H9 (cell line): ENCODE data around the gene PAOX. TPM values are rescaled to one million over a fixed set of nuclear protein-coding genes. Genes with fewer than 3 reads are reported as not detected.

Experiments
- DNase-seq: peaks from one replicate; pipeline ENCODE4 v3.0.0-alpha.2; 2017
- H2AFZ ChIP-seq: one replicate; pipeline ENCODE4 v1.6.1; 2013; ENCODE audit warnings: mild to moderate bottlenecking, low read length, control low read depth, moderate library complexity
- H2AK5ac ChIP-seq: 2 replicates; pipeline ENCODE4 v1.6.1; 2013; ENCODE audit warnings: low read length, control low read depth, mixed read lengths; ENCODE audit not compliant: insufficient read length
- H2BK120ac ChIP-seq: one replicate; pipeline ENCODE4 v1.6.1; 2013; ENCODE audit warnings: low read depth, mild to moderate bottlenecking, low read length, control low read depth, inconsistent platforms; ENCODE audit not compliant: poor library complexity, severe bottlenecking
- H2BK12ac ChIP-seq: 2 replicates; pipeline ENCODE4 v1.6.1; 2013; ENCODE audit warnings: low read length, control low read depth, mixed read lengths, low read depth; ENCODE audit not compliant: insufficient read length
- H2BK15ac ChIP-seq: 2 replicates; pipeline ENCODE4 v1.6.1; 2013; ENCODE audit warnings: low read depth, low read length, control low read depth
- H2BK20ac ChIP-seq: one replicate; pipeline ENCODE4 v1.6.1; 2013; ENCODE audit warnings: low read depth, mild to moderate bottlenecking, low read length, control low read depth, inconsistent platforms; ENCODE audit not compliant: poor library complexity, severe bottlenecking
- H2BK5ac ChIP-seq: 2 replicates; pipeline ENCODE4 v1.6.1; 2013; ENCODE audit warnings: low read length, control low read depth, mixed read lengths; ENCODE audit not compliant: insufficient read length
- H3K14ac ChIP-seq: 2 replicates; pipeline ENCODE4 v1.6.1; 2013; ENCODE audit warnings: low read length, control low read depth; ENCODE audit not compliant: insufficient read depth
- H3K18ac ChIP-seq: 2 replicates; pipeline ENCODE4 v1.6.1; 2013; ENCODE audit warnings: low read depth, mild to moderate bottlenecking, mixed read lengths, low read length, control low read depth; ENCODE audit not compliant: insufficient read length
- H3K23ac ChIP-seq: 2 replicates; pipeline ENCODE4 v1.6.1; 2013; ENCODE audit warnings: low read length, control low read depth, mixed read lengths, low read depth; ENCODE audit not compliant: insufficient read length
- H3K23me2 ChIP-seq: 2 replicates; pipeline ENCODE4 v1.6.1; 2013; ENCODE audit warnings: low read depth, mild to moderate bottlenecking, mixed read lengths, low read length, control low read depth; ENCODE audit not compliant: insufficient read length, poor library complexity, severe bottlenecking
- H3K27ac ChIP-seq: 2 replicates; pipeline ENCODE4 v1.5.1; 2013; ENCODE audit warnings: low read length, control low read depth, mixed read lengths, low read depth; ENCODE audit not compliant: insufficient read length
- H3K27me3 ChIP-seq: 2 replicates; pipeline ENCODE4 v1.6.1; 2013; ENCODE audit warnings: low read length, control low read depth, inconsistent platforms; ENCODE audit not compliant: insufficient read depth
- H3K4ac ChIP-seq: 2 replicates; pipeline ENCODE4 v1.6.1; 2013; ENCODE audit warnings: low read depth, mild to moderate bottlenecking, control low read depth, inconsistent platforms, low read length, moderate library complexity
- H3K4me1 ChIP-seq: 2 replicates; pipeline ENCODE4 v1.6.1; 2013; ENCODE audit warnings: low read length, control low read depth, inconsistent platforms; ENCODE audit not compliant: insufficient read depth
- H3K4me2 ChIP-seq: 2 replicates; pipeline ENCODE4 v1.6.1; 2013; ENCODE audit warnings: low read length, control low read depth, mixed read lengths; ENCODE audit not compliant: insufficient read length, insufficient read depth
- H3K56ac ChIP-seq: 2 replicates; pipeline ENCODE4 v1.6.1; 2013; ENCODE audit warnings: low read depth, mild to moderate bottlenecking, mixed read lengths, low read length, control low read depth; ENCODE audit not compliant: insufficient read length
- H3K79me1 ChIP-seq: 2 replicates; pipeline ENCODE4 v1.6.1; 2013; ENCODE audit warnings: low read depth, mild to moderate bottlenecking, moderate library complexity, low read length, control low read depth, inconsistent platforms; ENCODE audit not compliant: insufficient read depth, poor library complexity, severe bottlenecking
- H3K79me2 ChIP-seq: 2 replicates; pipeline ENCODE4 v1.6.1; 2013; ENCODE audit warnings: low read length, control low read depth, inconsistent platforms; ENCODE audit not compliant: insufficient read depth
- H3K9ac ChIP-seq: 2 replicates; pipeline ENCODE4 v1.6.1; 2013; ENCODE audit warnings: low read length, control low read depth, mixed read lengths; ENCODE audit not compliant: insufficient read length; ENCODE audit errors: extremely low read depth
- H3K9me3 ChIP-seq: one replicate; pipeline ENCODE4 v1.6.1; 2013; ENCODE audit warnings: low read depth, low read length, inconsistent platforms; ENCODE audit not compliant: control insufficient read depth
- H3T11ph ChIP-seq: one replicate; pipeline ENCODE4 v1.6.1; 2013; ENCODE audit warnings: mild to moderate bottlenecking, low read length, control low read depth, inconsistent platforms
- H4K20me1 ChIP-seq: one replicate; pipeline ENCODE4 v1.6.1; 2013; ENCODE audit not compliant: control insufficient read depth, insufficient read length, insufficient read depth
- H4K5ac ChIP-seq: 2 replicates; pipeline ENCODE4 v1.6.1; 2013; ENCODE audit warnings: low read depth, mild to moderate bottlenecking, mixed read lengths, low read length, control low read depth; ENCODE audit not compliant: insufficient read length
- H4K8ac ChIP-seq: replicated peaks from 2 replicates; pipeline ENCODE4 v1.6.1; 2013; ENCODE audit warnings: low read length, control low read depth, mixed read lengths, low read depth; ENCODE audit not compliant: insufficient read length
- H4K91ac ChIP-seq: 2 replicates; pipeline ENCODE4 v1.6.1; 2013; ENCODE audit warnings: low read depth, mild to moderate bottlenecking, moderate library complexity, mixed read lengths, low read length, control low read depth; ENCODE audit not compliant: insufficient read length
- H3K27ac Mint-ChIP-seq, 3 experiments: 2 replicates in 2 of 3; 3 replicates in 1 of 3; pipeline ENCODE4 v1.8.0; 2020 to 2021; ENCODE audit warnings: mixed read lengths in 3 of 3, mild to moderate bottlenecking in 1 of 3, moderate library complexity in 1 of 3
- H3K27me3 Mint-ChIP-seq: 2 replicates; pipeline ENCODE4 v1.8.0; 2021; ENCODE audit warnings: low read depth, mild to moderate bottlenecking, moderate library complexity, mixed read lengths
- H3K36me3 Mint-ChIP-seq, 3 experiments: 2 replicates in 2 of 3; 3 replicates in 1 of 3; pipeline ENCODE4 v1.8.0; 2020 to 2021; ENCODE audit warnings: low read depth in 3 of 3, mixed read lengths in 3 of 3; ENCODE audit not compliant: insufficient read depth in 1 of 3
- H3K4me1 Mint-ChIP-seq, 2 experiments: 2 replicates each; pipeline ENCODE4 v1.8.0; 2020; ENCODE audit warnings: mixed read lengths in 2 of 2
- H3K4me3 Mint-ChIP-seq, 2 experiments: 2 replicates in 1 of 2; 3 replicates in 1 of 2; pipeline ENCODE4 v1.8.0; 2020 to 2021; ENCODE audit warnings: mild to moderate bottlenecking in 2 of 2, mixed read lengths in 2 of 2, moderate library complexity in 1 of 2
- H3K9me3 Mint-ChIP-seq, 2 experiments: 2 replicates in 1 of 2; 3 replicates in 1 of 2; pipeline ENCODE4 v1.8.0; 2020; ENCODE audit warnings: mild to moderate bottlenecking in 2 of 2, mixed read lengths in 2 of 2, moderate library complexity in 1 of 2
- WGBS: extraction: QIAGEN DNeasy Blood & Tissue Kit; methylation state at CpG from one replicate; pipeline ENCODE4 v1.1.7; 2013; ENCODE audit warnings: missing lambda C conversion rate, low lambda C conversion rate, mixed read lengths; ENCODE audit not compliant: insufficient read length; ENCODE audit errors: extremely low coverage; 5-methylcytosine and 5-hydroxymethylcytosine counted together
- total RNA-seq: library from RNA; stranded (reverse); gene quantifications from 2 replicates; pipeline ENCODE4 v1.2.1, GENCODE V29; 2021
- TF ChIP-seq, protein P1 (sequence below): fragments of 200-600 bp; sonication (generic); conservative IDR thresholded peaks from 3 replicates; pipeline ENCODE4 v1.8.0; 2021; ENCODE audit warnings: antibody characterized with exemption, mild to moderate bottlenecking

Gene PAOX
- total RNA-seq, 1 experiment from 2014 or later = 5.6 TPM

DNA sequence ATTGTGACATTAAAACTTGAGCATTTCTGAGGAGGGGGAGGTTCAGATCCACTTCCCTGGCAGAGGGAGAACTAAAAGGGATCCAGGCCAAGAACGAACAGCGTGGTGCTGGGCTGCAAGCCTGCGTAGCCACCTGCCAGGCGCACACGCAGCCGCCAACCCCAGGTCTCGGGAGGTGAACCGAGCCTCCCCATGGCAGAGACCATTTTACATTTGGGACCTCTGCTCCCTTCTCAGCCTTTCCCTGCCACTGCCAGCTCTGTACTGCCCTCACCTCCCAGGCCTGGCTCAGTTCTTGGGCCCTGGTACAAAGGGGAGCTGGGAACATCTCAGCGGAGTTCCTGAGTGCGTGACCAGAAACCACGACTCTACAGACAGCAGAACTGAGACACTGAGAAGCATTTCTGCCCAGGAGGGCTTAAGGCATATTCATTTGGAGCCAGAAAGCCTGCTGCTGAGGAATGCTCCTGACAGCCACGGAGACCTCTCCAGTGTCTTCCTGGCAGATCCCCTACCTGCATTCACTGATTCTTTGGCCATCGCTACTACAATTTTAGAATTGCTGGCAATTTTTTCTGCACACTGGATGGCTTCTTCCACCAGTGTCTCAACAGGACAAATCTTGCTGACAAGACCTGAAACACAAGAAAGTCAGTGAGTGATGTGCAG lies 13.5 kb upstream of the PAOX start:
- H3K27ac ChIP-seq = no peak overlapping the region
- H3K14ac ChIP-seq = no peak overlapping the region
- no peak overlapping the region for H2BK15ac ChIP-seq
- H3K4me1 Mint-ChIP-seq = peaks cover 0 to 2% of the 10 kb centered on the region in 2 experiments; a peak in 1 of 4 replicates
- H3K36me3 Mint-ChIP-seq = peaks cover 40 to 74% (median 73%) of the 10 kb centered on the region in 3 experiments; a peak in 6 of 7 replicates
- no peak overlapping the region for H3K4me2 ChIP-seq
- peaks cover 5% of the 10 kb centered on the region for H3K27me3 Mint-ChIP-seq
- H2BK5ac ChIP-seq = no peak overlapping the region
- H3K23me2 ChIP-seq = no peaks in the 10 kb centered on the region
- H3K9me3 ChIP-seq = no peaks in the 10 kb centered on the region
- no peaks in the 10 kb centered on the region for H3K79me2 ChIP-seq
- H3K27me3 ChIP-seq = no peaks in the 10 kb centered on the region; the same call in 1 of the 2 replicates
- H2BK20ac ChIP-seq = no peak overlapping the region
- no peaks in the 10 kb centered on the region for H3K79me1 ChIP-seq
- H3K23ac ChIP-seq = no peak overlapping the region
- no peak overlapping the region for H4K5ac ChIP-seq
- no peak overlapping the region for H3K9ac ChIP-seq
- no peak overlapping the region for H2AFZ ChIP-seq
- no peak overlapping the region for H2AK5ac ChIP-seq
- no peak overlapping the region for H3K18ac ChIP-seq
- no peak for DNase-seq
- no peak overlapping the region for H3K27ac Mint-ChIP-seq
- H3K9me3 Mint-ChIP-seq = no peaks in the 10 kb centered on the region
- H3K56ac ChIP-seq = no peak overlapping the region
- no peak overlapping the region for H2BK120ac ChIP-seq
- H4K8ac ChIP-seq = no peak overlapping the region
- WGBS = no CpG with 5 or more reads among the region's 13 CpGs
- H3K4me1 ChIP-seq = no peaks in the 10 kb centered on the region
- H4K20me1 ChIP-seq = no peaks in the 10 kb centered on the region
- no peak overlapping the region for H3K4ac ChIP-seq
- H2BK12ac ChIP-seq = no peak overlapping the region
- TF ChIP-seq, protein P1, sequence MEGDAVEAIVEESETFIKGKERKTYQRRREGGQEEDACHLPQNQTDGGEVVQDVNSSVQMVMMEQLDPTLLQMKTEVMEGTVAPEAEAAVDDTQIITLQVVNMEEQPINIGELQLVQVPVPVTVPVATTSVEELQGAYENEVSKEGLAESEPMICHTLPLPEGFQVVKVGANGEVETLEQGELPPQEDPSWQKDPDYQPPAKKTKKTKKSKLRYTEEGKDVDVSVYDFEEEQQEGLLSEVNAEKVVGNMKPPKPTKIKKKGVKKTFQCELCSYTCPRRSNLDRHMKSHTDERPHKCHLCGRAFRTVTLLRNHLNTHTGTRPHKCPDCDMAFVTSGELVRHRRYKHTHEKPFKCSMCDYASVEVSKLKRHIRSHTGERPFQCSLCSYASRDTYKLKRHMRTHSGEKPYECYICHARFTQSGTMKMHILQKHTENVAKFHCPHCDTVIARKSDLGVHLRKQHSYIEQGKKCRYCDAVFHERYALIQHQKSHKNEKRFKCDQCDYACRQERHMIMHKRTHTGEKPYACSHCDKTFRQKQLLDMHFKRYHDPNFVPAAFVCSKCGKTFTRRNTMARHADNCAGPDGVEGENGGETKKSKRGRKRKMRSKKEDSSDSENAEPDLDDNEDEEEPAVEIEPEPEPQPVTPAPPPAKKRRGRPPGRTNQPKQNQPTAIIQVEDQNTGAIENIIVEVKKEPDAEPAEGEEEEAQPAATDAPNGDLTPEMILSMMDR = no peak
- H3K4me3 Mint-ChIP-seq = no peak overlapping the region
- H3T11ph ChIP-seq = no peak overlapping the region
- H4K91ac ChIP-seq = no peak overlapping the region
